Subcutaneous abdominal adipose tissue (tissue), 5 donors: ENCODE data around the gene LMOD1.
A peak's percentile ranks its signal among the peaks of the same experiment; 100 is the strongest.

Experiments used
- H3K27ac ChIP-seq: one replicate; pipeline ENCODE4 v1.7.0; 2013; ENCODE audit warnings: low read depth, mild to moderate bottlenecking, inconsistent platforms, low read length, moderate library complexity
- H3K27me3 ChIP-seq, 5 donors: one replicate each; pipeline ENCODE4 v1.7.0; 2013; ENCODE audit warnings: low read length in 5 of 5, inconsistent platforms in 1 of 5; ENCODE audit not compliant: control insufficient read depth in 5 of 5, insufficient read depth in 4 of 5
- H3K36me3 ChIP-seq, 5 donors: one replicate each; pipeline ENCODE4 v1.7.0; 2013; ENCODE audit warnings: low read length in 5 of 5; ENCODE audit not compliant: control insufficient read depth in 5 of 5, insufficient read depth in 5 of 5
- H3K4me1 ChIP-seq, 5 donors: one replicate each; pipeline ENCODE4 v1.7.0; 2013; ENCODE audit warnings: low read length in 5 of 5, mild to moderate bottlenecking in 3 of 5, moderate library complexity in 1 of 5; ENCODE audit not compliant: control insufficient read depth in 5 of 5, insufficient read depth in 5 of 5
- H3K4me3 ChIP-seq, 5 donors: one replicate each; pipeline ENCODE4 v1.7.0; 2013; ENCODE audit warnings: low read length in 5 of 5, low read depth in 1 of 5
- H3K9ac ChIP-seq, 5 donors: one replicate each; pipeline ENCODE4 v1.7.0; 2013; ENCODE audit warnings: low read length in 5 of 5, mild to moderate bottlenecking in 4 of 5, moderate library complexity in 3 of 5
- H3K9me3 ChIP-seq, 5 donors: one replicate each; pipeline ENCODE4 v1.7.0; 2013; ENCODE audit warnings: low read length in 5 of 5; ENCODE audit not compliant: control insufficient read depth in 5 of 5
- donor health status: healthy.
- donor health status: healthy.
- donor health status: healthy.
- donor health status: healthy.
- donor health status: healthy.

Gene LMOD1

GRCh38 chr1:201918343-201918742 is 28.0 kb downstream of the LMOD1 start:
- Histone ChIP-seq H3K36me3 (no peaks in the 10 kb centered on the region), H3K9ac (peak overlapping the region in 1 of 5 donors; percentile 21), H3K9me3 (no peaks in the 10 kb centered on the region), H3K4me1 (peaks cover 11 to 43% (median 36%) of the 10 kb centered on the region in 5 donors), H3K4me3 (no peak overlapping the region), H3K27me3 (no peaks in the 10 kb centered on the region), H3K27ac (no peak overlapping the region)

- H3K4me3 ChIP-seq, result peak overlapping the region in 1 of 5 donors; percentile 13
- H3K9ac ChIP-seq, result peak overlapping the region in 1 of 5 donors; percentile 21
- no peaks in the 10 kb centered on the region for H3K27me3 ChIP-seq
- H3K9me3 ChIP-seq, result no peaks in the 10 kb centered on the region
- H3K4me1 ChIP-seq, result peaks cover 11 to 51% (median 43%) of the 10 kb centered on the region in 5 donors
- H3K27ac ChIP-seq, result peak overlapping the region; percentile 37
- no peaks in the 10 kb centered on the region for H3K36me3 ChIP-seq
Observed at GRCh38 chr1:201917362-201918033, 28.9 kb downstream of the LMOD1 start.

DNA sequence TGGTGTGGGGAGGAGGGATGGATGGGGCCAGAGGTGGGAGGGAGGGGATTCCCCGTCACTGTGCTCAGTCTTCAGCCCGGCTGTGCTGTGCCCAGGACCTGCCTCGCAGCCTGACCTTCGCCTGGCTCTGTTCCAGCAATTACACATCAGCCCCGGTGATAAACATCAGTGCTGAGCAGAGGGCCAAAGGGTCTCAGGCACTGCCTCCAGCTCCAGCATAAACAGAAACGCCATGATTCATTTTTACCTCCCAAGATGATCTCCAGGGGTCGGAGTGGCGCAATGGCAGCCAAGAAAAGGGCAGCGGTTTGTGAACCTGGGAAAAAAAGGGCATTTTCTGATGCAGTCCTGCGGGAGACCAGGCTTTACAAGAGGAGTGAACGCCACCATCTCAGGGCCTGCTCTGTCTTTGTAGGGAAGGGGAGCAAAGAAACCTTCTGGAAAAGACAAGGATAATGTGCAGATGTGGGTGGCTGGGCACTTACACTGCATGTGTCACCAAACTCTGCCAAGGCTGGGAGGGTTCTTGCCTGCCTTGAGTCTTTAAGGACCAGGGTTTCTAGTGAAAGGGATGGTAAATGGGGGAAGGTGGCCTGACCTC is 29.6 kb downstream of the LMOD1 start:
- H3K4me1 ChIP-seq, result peaks cover 11 to 57% (median 46%) of the 10 kb centered on the region in 5 donors
- H3K9me3 ChIP-seq, result no peaks in the 10 kb centered on the region
- peak overlapping the region; percentile 37 for H3K27ac ChIP-seq
- H3K9ac ChIP-seq, result no peak overlapping the region
- no peaks in the 10 kb centered on the region for H3K27me3 ChIP-seq
- no peaks in the 10 kb centered on the region for H3K36me3 ChIP-seq
- H3K4me3 ChIP-seq, result peak overlapping the region in 1 of 5 donors; percentile 13

DNA sequence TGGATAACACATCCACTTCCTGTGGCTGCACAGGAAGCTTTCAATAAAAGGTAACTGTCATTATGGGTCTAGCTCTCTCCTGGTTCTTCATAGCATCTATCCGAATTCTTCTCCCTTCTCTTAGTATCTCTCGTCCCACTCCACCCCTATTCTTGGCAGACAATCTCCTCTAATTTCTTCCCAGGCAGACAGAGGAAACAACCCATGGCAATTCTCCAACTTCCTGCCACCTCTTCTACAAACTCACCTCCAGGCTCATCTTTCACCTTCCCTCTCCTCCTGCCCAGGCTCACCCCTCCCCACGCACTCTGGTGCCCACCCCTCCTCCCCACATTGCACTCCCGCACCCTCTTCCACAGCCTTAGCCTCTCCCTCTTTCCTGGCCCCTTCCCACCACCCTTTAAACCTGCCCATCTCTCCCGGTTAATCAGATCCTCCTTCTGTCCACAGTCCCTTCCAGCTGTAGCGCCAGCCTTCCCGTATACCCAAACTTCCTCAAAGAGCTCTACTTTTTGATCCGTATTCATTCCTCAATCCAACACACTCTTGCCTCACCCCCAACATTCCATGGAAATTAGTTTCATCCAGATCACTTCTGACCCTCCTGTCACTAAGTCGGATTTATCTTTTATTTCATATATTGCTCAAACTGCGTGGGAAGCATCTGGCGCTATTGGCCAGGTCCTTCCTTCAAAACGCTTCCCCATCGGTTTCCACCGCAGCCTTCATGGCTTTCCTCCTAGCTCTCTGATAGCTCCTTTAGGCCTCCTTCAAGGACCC is 31.7 kb downstream of the LMOD1 start:
- H3K4me1 ChIP-seq, result peaks cover 11 to 57% (median 46%) of the 10 kb centered on the region in 5 donors

GRCh38 chr1:201912832-201913231 is 33.5 kb downstream of the LMOD1 start:
- no peak overlapping the region for H3K4me3 ChIP-seq
- H3K27ac ChIP-seq, result no peak overlapping the region
- H3K36me3 ChIP-seq, result peaks cover 0 to 3% (median 0%) of the 10 kb centered on the region in 5 donors
- H3K4me1 ChIP-seq, result peaks cover 8 to 50% (median 37%) of the 10 kb centered on the region in 5 donors
- H3K27me3 ChIP-seq, result no peaks in the 10 kb centered on the region
- no peak overlapping the region for H3K9ac ChIP-seq
- no peaks in the 10 kb centered on the region for H3K9me3 ChIP-seq

More for the DNA sequence above, 31.7 kb downstream of the LMOD1 start:
- Histone ChIP-seq H3K9me3 (no peaks in the 10 kb centered on the region), H3K27ac (peak overlapping the region; percentile 9), H3K27me3 (no peaks in the 10 kb centered on the region), H3K4me3 (no peak overlapping the region), H3K9ac (no peak overlapping the region), H3K36me3 (no peaks in the 10 kb centered on the region)

DNA sequence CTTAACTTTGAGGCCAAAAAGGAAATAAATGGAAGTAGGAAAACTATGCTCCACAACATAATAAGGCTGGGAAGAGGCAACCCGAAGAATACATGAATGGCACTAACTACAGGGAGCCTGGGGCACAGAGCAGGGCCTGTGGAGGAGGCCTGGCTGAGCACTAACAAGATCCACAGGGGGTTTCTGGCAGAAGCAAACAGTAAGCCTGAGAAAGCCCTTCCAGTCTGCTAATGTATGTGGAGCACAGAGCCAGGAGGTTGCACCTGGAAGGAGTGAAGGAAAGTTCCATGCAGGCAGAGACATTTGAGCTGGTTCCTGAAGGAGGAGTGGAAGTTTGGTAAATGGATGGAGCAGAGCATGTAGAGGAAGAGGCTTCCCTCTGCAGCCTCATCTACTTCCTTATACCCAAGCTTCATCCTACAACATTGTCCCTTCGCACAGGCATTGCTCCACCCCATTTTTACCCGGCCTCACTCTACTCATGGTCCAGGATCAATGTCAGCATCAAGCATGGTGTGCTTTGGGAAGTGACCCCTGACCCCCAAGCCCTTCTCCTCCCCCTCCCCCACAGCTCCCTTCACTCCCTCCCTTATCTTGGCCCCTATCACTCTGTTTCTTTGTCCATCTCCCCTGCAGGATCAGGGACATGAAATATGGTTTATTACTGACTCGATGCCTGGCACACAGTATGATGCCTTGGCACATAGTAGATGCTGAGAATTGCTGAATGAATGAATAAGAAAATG is 34.3 kb downstream of the LMOD1 start:
- H3K36me3 ChIP-seq, result peaks cover 0 to 3% (median 0%) of the 10 kb centered on the region in 5 donors

DNA sequence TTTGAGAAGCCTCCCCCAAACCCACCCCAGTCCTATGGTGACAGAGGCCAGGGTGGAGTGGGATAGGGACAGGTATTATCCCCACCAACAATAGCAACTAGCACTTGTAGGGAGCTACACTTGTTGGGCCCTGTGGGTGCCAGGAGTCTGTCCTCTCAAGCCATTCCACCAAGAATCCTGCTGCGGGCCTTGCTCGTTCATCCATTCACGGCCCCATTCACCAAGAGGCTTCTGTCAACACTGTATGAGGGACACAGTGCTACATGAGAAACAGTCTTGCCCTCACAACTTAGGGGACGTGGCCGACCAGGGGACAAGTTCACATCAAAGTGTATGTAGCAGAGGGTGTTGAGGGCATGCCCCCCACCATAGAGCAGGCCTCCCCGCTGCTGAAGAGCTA is 38.7 kb downstream of the LMOD1 start:
- no peak overlapping the region for H3K4me3 ChIP-seq

More for the DNA sequence above, 34.3 kb downstream of the LMOD1 start:
- H3K9me3 ChIP-seq, result no peaks in the 10 kb centered on the region
- H3K27ac ChIP-seq, result peak overlapping the region; percentile 6
- no peak overlapping the region for H3K9ac ChIP-seq
- no peaks in the 10 kb centered on the region for H3K27me3 ChIP-seq
- peaks cover 4 to 45% (median 30%) of the 10 kb centered on the region in 5 donors for H3K4me1 ChIP-seq
- H3K4me3 ChIP-seq, result no peak overlapping the region

GRCh38 chr1:201906336-201906735 is 40.0 kb downstream of the LMOD1 start:
- no peak overlapping the region for H3K27ac ChIP-seq
- no peaks in the 10 kb centered on the region for H3K27me3 ChIP-seq
- no peak overlapping the region for H3K9ac ChIP-seq
- H3K36me3 ChIP-seq, result peaks cover 0 to 3% (median 0%) of the 10 kb centered on the region in 5 donors
- peaks cover 1 to 43% (median 32%) of the 10 kb centered on the region in 5 donors for H3K4me1 ChIP-seq
- H3K9me3 ChIP-seq, result no peaks in the 10 kb centered on the region
- no peak overlapping the region for H3K4me3 ChIP-seq

More for the DNA sequence above, 38.7 kb downstream of the LMOD1 start:
- Histone ChIP-seq H3K27ac (no peak overlapping the region), H3K4me1 (peaks cover 1 to 44% (median 31%) of the 10 kb centered on the region in 5 donors), H3K36me3 (peaks cover 0 to 3% (median 0%) of the 10 kb centered on the region in 5 donors), H3K9ac (no peak overlapping the region), H3K9me3 (no peaks in the 10 kb centered on the region), H3K27me3 (no peaks in the 10 kb centered on the region)

DNA sequence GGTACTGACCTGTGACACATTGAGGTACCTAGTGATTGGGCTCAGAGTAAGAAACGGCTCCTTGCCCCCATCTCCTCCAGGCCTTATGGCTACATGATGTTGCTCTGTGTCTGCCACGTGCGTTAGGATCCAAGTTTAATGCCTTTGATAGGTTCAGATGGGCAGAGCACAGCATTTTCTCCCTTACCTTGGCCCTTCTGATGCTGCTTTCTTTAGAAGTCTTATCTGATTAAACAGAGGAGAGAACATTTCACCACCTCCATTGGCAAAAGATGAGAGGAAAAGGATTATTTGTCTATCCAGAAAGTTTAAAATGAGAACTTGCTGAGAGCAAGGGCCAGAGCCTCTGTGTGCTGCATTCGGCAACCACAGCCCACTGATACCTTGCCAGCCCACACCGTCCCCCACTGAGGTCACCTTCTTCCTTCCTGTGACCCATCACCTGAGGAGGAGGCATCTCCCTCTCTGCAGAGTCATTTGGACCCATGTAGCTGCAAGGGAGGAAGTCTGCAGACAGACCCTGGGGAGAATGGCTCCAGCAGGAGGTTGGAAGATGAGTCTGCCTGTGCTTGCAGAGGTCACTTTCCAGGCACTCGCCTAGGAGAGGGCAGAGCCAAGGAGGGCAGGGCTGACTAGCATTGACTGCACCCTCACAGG is 41.0 kb downstream of the LMOD1 start:
- Histone ChIP-seq H3K27me3 (no peaks in the 10 kb centered on the region), H3K27ac (peak overlapping the region; percentile 54), H3K4me1 (peaks cover 1 to 49% (median 39%) of the 10 kb centered on the region in 5 donors), H3K4me3 (no peak overlapping the region), H3K9ac (peak overlapping the region in 3 of 5 donors; percentile 26 to 52 (median 30)), H3K36me3 (peaks cover 0 to 3% (median 0%) of the 10 kb centered on the region in 5 donors), H3K9me3 (no peaks in the 10 kb centered on the region)
